ENCODE data around the gene RETREG1. TPM values are rescaled to one million over a fixed set of nuclear protein-coding genes. Genes with fewer than 3 reads are reported as not detected.
"Not testable (repeated sequence)": the region's sequence is repeated elsewhere in the genome, so short reads cannot be mapped to it uniquely, and the experiment has no call there.

RETREG1 gene
- total and polyA plus RNA-seq, 2 of the 13 experiments (the other 11 are each of a cell fraction or from before 2014, with no cell fraction given): 0.07 TPM; not detected in 1

- H3K4me2 ChIP-seq (ENCODE audit: low read depth, low read length): no peak overlapping the region
- no peaks in the 10 kb centered on the region for H4K20me1 ChIP-seq (ENCODE audit: insufficient read depth, low read length)
- no TSS peak for BruUV-seq (replicated peaks)
- ChIA-PET CTCF (ENCODE audit: low intra/inter-chr PET ratio, low total read pairs) (no interaction called here), POLR2A (no interaction called here)
- no peak for ATAC-seq
- WGBS (ENCODE audit: low lambda C conversion rate): 22% methylated on average over 3 of the region's 3 CpGs
- in situ Hi-C loops (cut with HindIII; ENCODE audit: extremely low pct_ligation_motif_present, low pct_unique_long_range_greater_than_20kb): no loop called here
- no peak for FAIRE-seq
- no peak overlapping the region for H3K27ac ChIP-seq (ENCODE audit: extremely low read length, insufficient read depth, low read length)
- H3K4me1 ChIP-seq (ENCODE audit: insufficient read depth, low read length): no peaks in the 10 kb centered on the region
- intact Hi-C loops (cut with micrococcal nuclease; ENCODE audit: unreplicated experiment): no loop called here
- H3K9ac ChIP-seq (ENCODE audit: insufficient read depth, low read depth, low read length): no peak overlapping the region
- H3K27me3 ChIP-seq (ENCODE audit: control insufficient read depth in 1 of 2, insufficient read depth in 2 of 2, low read length in 2 of 2): no peaks in the 10 kb centered on the region; a peak in 1 of 5 replicates
- H3K79me2 ChIP-seq (ENCODE audit: insufficient read depth, low read length): no peaks in the 10 kb centered on the region
- no peak overlapping the region for H2AFZ ChIP-seq (ENCODE audit: low read length)
- no peaks in the 10 kb centered on the region for H3K9me3 ChIP-seq (ENCODE audit: low read length)
- no peak for TF ChIP-seq STAG1 (CRISPR knock-in tag; IDR thresholded peaks at IDR 0.05)
- no peak overlapping the region for H3K4me3 ChIP-seq (replicated peaks in 1 of 3; ENCODE audit: insufficient read depth in 1 of 3, low read depth in 2 of 3, low read length in 3 of 3)
- H3K36me3 ChIP-seq (replicated peaks in 1 of 2; ENCODE audit: control insufficient read depth in 1 of 2, insufficient read depth in 2 of 2, low read length in 2 of 2): no peaks in the 10 kb centered on the region
- DNase-seq (ENCODE audit: low spot score): no peak
Measured at GRCh38 chr5:16477541-16477940, 139.3 kb downstream of the RETREG1 start.

GRCh38 chr5:16476417-16476816 is 140.4 kb downstream of the RETREG1 start:
- H3K4me3 ChIP-seq (replicated peaks in 1 of 3; ENCODE audit: insufficient read depth in 1 of 3, low read depth in 2 of 3, low read length in 3 of 3); H3K4me1 ChIP-seq (ENCODE audit: insufficient read depth, low read length); DNase-seq (ENCODE audit: low spot score); in situ Hi-C loops (cut with HindIII; ENCODE audit: extremely low pct_ligation_motif_present, low pct_unique_long_range_greater_than_20kb); BruUV-seq (replicated peaks); intact Hi-C loops (cut with micrococcal nuclease; ENCODE audit: unreplicated experiment); H3K79me2 ChIP-seq (ENCODE audit: insufficient read depth, low read length); H3K27ac ChIP-seq (ENCODE audit: extremely low read length, insufficient read depth, low read length); H4K20me1 ChIP-seq (ENCODE audit: insufficient read depth, low read length); CTCF ChIA-PET (ENCODE audit: low intra/inter-chr PET ratio, low total read pairs); POLR2A ChIA-PET; H3K9ac ChIP-seq (ENCODE audit: insufficient read depth, low read depth, low read length); H3K27me3 ChIP-seq (ENCODE audit: control insufficient read depth in 1 of 2, insufficient read depth in 2 of 2, low read length in 2 of 2); H3K36me3 ChIP-seq (replicated peaks in 1 of 2; ENCODE audit: control insufficient read depth in 1 of 2, insufficient read depth in 2 of 2, low read length in 2 of 2); H3K4me2 ChIP-seq (ENCODE audit: low read depth, low read length); H2AFZ ChIP-seq (ENCODE audit: low read length); FAIRE-seq; ATAC-seq; H3K9me3 ChIP-seq (ENCODE audit: low read length): not testable (repeated sequence)
- 67% methylated on average over 3 of the region's 3 CpGs for WGBS (ENCODE audit: low lambda C conversion rate)

DNA sequence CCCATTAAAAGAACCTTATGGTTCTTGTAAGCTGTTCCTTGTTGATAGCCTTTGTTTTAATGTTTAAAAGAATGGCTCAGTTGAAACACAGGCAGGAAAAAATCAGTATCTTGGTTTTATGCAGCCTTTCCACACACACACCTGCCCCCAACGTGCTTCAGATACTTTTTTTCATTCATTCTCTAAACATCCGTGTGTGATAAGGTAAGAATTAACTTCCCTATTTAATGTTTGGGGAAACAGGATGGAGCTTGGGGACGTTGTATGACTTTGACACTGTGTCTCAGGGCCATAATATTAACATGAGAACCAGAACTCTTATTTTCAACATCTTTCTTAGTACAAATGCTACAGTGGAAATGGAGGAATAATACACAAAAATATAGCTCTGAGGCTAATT is 145.4 kb downstream of the RETREG1 start:
- CTCF ChIA-PET (ENCODE audit: low intra/inter-chr PET ratio, low total read pairs): no interaction called here
- TF ChIP-seq ZKSCAN5 (CRISPR knock-in tag; IDR thresholded peaks at IDR 0.05) (no peak), ZXDC (CRISPR knock-in tag; IDR thresholded peaks at IDR 0.05) (no peak), NFAT5 (CRISPR knock-in tag; IDR thresholded peaks at IDR 0.05) (no peak)

More for the DNA sequence above, 145.4 kb downstream of the RETREG1 start:
- no peaks in the 10 kb centered on the region for H3K9me3 ChIP-seq (ENCODE audit: low read length)
- no peaks in the 10 kb centered on the region for H4K20me1 ChIP-seq (ENCODE audit: insufficient read depth, low read length)
- peaks cover 21% of the 10 kb centered on the region for H3K4me1 ChIP-seq (ENCODE audit: insufficient read depth, low read length)
- H3K9ac ChIP-seq (ENCODE audit: insufficient read depth, low read depth, low read length): no peak overlapping the region
- H3K27ac ChIP-seq (ENCODE audit: extremely low read length, insufficient read depth, low read length): no peak overlapping the region
- H3K36me3 ChIP-seq (replicated peaks in 1 of 2; ENCODE audit: control insufficient read depth in 1 of 2, insufficient read depth in 2 of 2, low read length in 2 of 2): no peaks in the 10 kb centered on the region
- intact Hi-C loops (cut with micrococcal nuclease; ENCODE audit: unreplicated experiment): no loop called here
- DNase-seq (ENCODE audit: low spot score): no peak
- ATAC-seq: no peak
- no peak overlapping the region for H2AFZ ChIP-seq (ENCODE audit: low read length)
- 91% methylated on average over 3 of the region's 3 CpGs for WGBS (ENCODE audit: low lambda C conversion rate)
- no peak for FAIRE-seq
- in situ Hi-C loops (cut with HindIII; ENCODE audit: extremely low pct_ligation_motif_present, low pct_unique_long_range_greater_than_20kb): no loop called here
- no peak overlapping the region for H3K4me3 ChIP-seq (replicated peaks in 1 of 3; ENCODE audit: insufficient read depth in 1 of 3, low read depth in 2 of 3, low read length in 3 of 3)
- no TSS peak for BruUV-seq (replicated peaks)
- H3K27me3 ChIP-seq (ENCODE audit: control insufficient read depth in 1 of 2, insufficient read depth in 2 of 2, low read length in 2 of 2): no peaks in the 10 kb centered on the region
- POLR2A ChIA-PET: no interaction called here
- H3K79me2 ChIP-seq (ENCODE audit: insufficient read depth, low read length): peaks cover 11% of the 10 kb centered on the region
- H3K4me2 ChIP-seq (ENCODE audit: low read depth, low read length): no peak overlapping the region

Measured in HepG2 (cell line).